GM23338 (cell line): ENCODE results near the gene TXN. TPM values are rescaled to one million over a fixed set of nuclear protein-coding genes. Genes with fewer than 3 reads are reported as not detected.
A peak's percentile ranks its signal among the peaks of the same experiment; 100 is the strongest.

ENCODE experiments used
- ATAC-seq: fragments of 200-7000 bp; cut with Tn5 transposase; 3 replicates; pipeline ENCODE4 v1.9.1; 2020
- DNase-seq: peaks from one replicate; pipeline ENCODE4 v3.0.0-alpha.2; 2015; ENCODE audit warnings: low spot score
- H2AFZ ChIP-seq: fragments of 200-600 bp; sonication (generic); 2 replicates; pipeline ENCODE4 v1.8.0; 2016; ENCODE audit warnings: antibody characterized with exemption, mild to moderate bottlenecking, moderate library complexity
- H3F3A ChIP-seq: fragments of 200-600 bp; sonication (generic); replicated peaks from 2 replicates; pipeline ENCODE4 v1.8.0; 2017; ENCODE audit warnings: antibody characterized with exemption, mixed run types, low read depth
- H3K27ac ChIP-seq: fragments of 200-600 bp; sonication (generic); 2 replicates; pipeline ENCODE4 v1.6.1; 2016; ENCODE audit warnings: low read depth
- H3K27me3 ChIP-seq: fragments of 200-600 bp; sonication (generic); 2 replicates; pipeline ENCODE4 v1.8.0; 2016; ENCODE audit warnings: mild to moderate bottlenecking, mixed run types, moderate library complexity; ENCODE audit not compliant: insufficient read depth
- H3K36me3 ChIP-seq: fragments of 200-600 bp; sonication (generic); 2 replicates; pipeline ENCODE4 v1.8.0; 2016; ENCODE audit warnings: mild to moderate bottlenecking; ENCODE audit not compliant: insufficient read depth
- H3K4me1 ChIP-seq: fragments of 200-600 bp; sonication (generic); 2 replicates; pipeline ENCODE4 v1.8.0; 2016; ENCODE audit warnings: mild to moderate bottlenecking, moderate library complexity; ENCODE audit not compliant: insufficient read depth
- H3K4me2 ChIP-seq: fragments of 200-600 bp; sonication (generic); 2 replicates; pipeline ENCODE4 v1.7.1; 2017; ENCODE audit warnings: mixed run types
- H3K4me3 ChIP-seq: fragments of 200-600 bp; sonication (generic); 2 replicates; pipeline ENCODE4 v1.6.1; 2016; ENCODE audit warnings: mixed run types
- H3K79me2 ChIP-seq: fragments of 200-600 bp; sonication (generic); replicated peaks from 2 replicates; pipeline ENCODE4 v1.8.0; 2017; ENCODE audit warnings: mild to moderate bottlenecking; ENCODE audit not compliant: insufficient read depth
- H3K9me2 ChIP-seq: fragments of 200-600 bp; sonication (generic); 2 replicates; pipeline ENCODE4 v1.8.0; 2017; ENCODE audit not compliant: insufficient read depth
- H4K20me1 ChIP-seq: fragments of 200-600 bp; sonication (generic); replicated peaks from 2 replicates; pipeline ENCODE4 v1.8.0; 2017; ENCODE audit warnings: mild to moderate bottlenecking; ENCODE audit not compliant: insufficient read depth
- H3K27ac Mint-ChIP-seq: 2 replicates; pipeline ENCODE4 v1.8.0; 2020; ENCODE audit warnings: inconsistent platforms, mild to moderate bottlenecking, moderate library complexity, mixed read lengths
- H3K27me3 Mint-ChIP-seq: 3 replicates; pipeline ENCODE4 v1.8.0; 2022; ENCODE audit warnings: low read depth, mild to moderate bottlenecking, moderate library complexity, mixed read lengths, inconsistent platforms; ENCODE audit not compliant: insufficient read depth, poor library complexity
- H3K36me3 Mint-ChIP-seq: 3 replicates; pipeline ENCODE4 v1.8.0; 2021; ENCODE audit warnings: low read depth, mild to moderate bottlenecking, inconsistent platforms, moderate library complexity, mixed read lengths
- H3K4me1 Mint-ChIP-seq: 3 replicates; pipeline ENCODE4 v1.8.0; 2020; ENCODE audit warnings: mild to moderate bottlenecking, inconsistent platforms, mixed read lengths
- H3K4me3 Mint-ChIP-seq: 3 replicates; pipeline ENCODE4 v1.8.0; 2021; ENCODE audit warnings: moderate library complexity, mild to moderate bottlenecking, inconsistent platforms, mixed read lengths
- H3K9me3 Mint-ChIP-seq: 3 replicates; pipeline ENCODE4 v1.8.0; 2020; ENCODE audit warnings: moderate library complexity, mild to moderate bottlenecking, inconsistent platforms, mixed read lengths
- CREB1 ChIP-seq: fragments of 250-450 bp; sonication (Bioruptor Pico); IDR thresholded peaks from 2 replicates; pipeline ENCODE4 v1.5.0; 2020; ENCODE audit warnings: low read depth, mild to moderate bottlenecking, moderate library complexity
- CTCF ChIP-seq, 2 experiments: fragments of 200-600 bp in 1 of 2; sonication (generic) in 1 of 2; conservative IDR thresholded peaks; 2 replicates each; pipeline versions ENCODE4 v1.5.1 to v1.6.1; 2016 to 2017; ENCODE audit warnings: antibody characterized with exemption in 2 of 2, low read depth in 2 of 2, mild to moderate bottlenecking in 2 of 2, moderate library complexity in 1 of 2
- ETS1 ChIP-seq: IDR thresholded peaks from 2 replicates; pipeline ENCODE4 v1.6.1; 2016; ENCODE audit warnings: antibody characterized with exemption
- EZH2 ChIP-seq: fragments of 200-600 bp; sonication (generic); IDR thresholded peaks from one replicate; pipeline ENCODE4 v1.8.0; 2017; ENCODE audit warnings: antibody characterized with exemption, mild to moderate bottlenecking, low read depth; ENCODE audit not compliant: unreplicated experiment
- EZH2phosphoT487 ChIP-seq: fragments of 200-600 bp; sonication (generic); IDR thresholded peaks from one replicate; pipeline ENCODE4 v1.8.1; 2018; ENCODE audit warnings: antibody characterized with exemption; ENCODE audit not compliant: unreplicated experiment
- JUNB ChIP-seq: IDR thresholded peaks from one replicate; pipeline ENCODE4 v1.6.1; 2016; ENCODE audit warnings: antibody characterized with exemption; ENCODE audit not compliant: unreplicated experiment
- POLR2AphosphoS5 ChIP-seq: IDR thresholded peaks from 2 replicates; pipeline ENCODE4 v1.6.1; 2016; ENCODE audit warnings: antibody characterized with exemption, low read depth
- REST ChIP-seq: IDR thresholded peaks from one replicate; pipeline ENCODE4 v1.6.1; 2018; ENCODE audit warnings: antibody characterized with exemption; ENCODE audit not compliant: unreplicated experiment
- STAT1 ChIP-seq: IDR thresholded peaks from one replicate; pipeline ENCODE4 v1.6.1; 2016; ENCODE audit warnings: antibody characterized with exemption; ENCODE audit not compliant: unreplicated experiment
- ZNF331 ChIP-seq: fragments of 250-450 bp; sonication (Bioruptor Pico); IDR thresholded peaks from 2 replicates; pipeline ENCODE4 v1.5.0; 2020; ENCODE audit warnings: low read depth, mild to moderate bottlenecking, moderate library complexity
- ZNF462 ChIP-seq: fragments of 250-450 bp; sonication (Bioruptor Pico); IDR thresholded peaks from 2 replicates; pipeline ENCODE4 v1.5.0; 2020; ENCODE audit warnings: mild to moderate bottlenecking, moderate library complexity
- polyA plus RNA-seq: library from polyadenylated mRNA; unstranded; fragments of >200 nt; fragmentation: Nextera tagmentation; extraction: Ambion mirVana; gene quantifications from 2 replicates; pipeline ENCODE4 v1.2.1, GENCODE V29; 2016
- total RNA-seq: library from RNA; depleted of rRNA; stranded (reverse); fragments of >200 nt; shearing (Covaris generic); gene quantifications from 2 replicates; pipeline ENCODE4 v1.2.3, GENCODE V29; 2014

The TXN gene
- total and polyA plus RNA-seq, 2 experiments from 2014 or later = 177 to 1,031 TPM

- TF ChIP-seq REST (no peak), CREB1 (CRISPR knock-in tag) (no peak), ETS1 (no peak), ZNF331 (CRISPR knock-in tag) (no peak), ZNF462 (CRISPR knock-in tag) (no peak), JUNB (no peak), EZH2phosphoT487 (no peak), EZH2 (no peak), CTCF (conservative IDR thresholded peaks at IDR 0.05; ENCODE audit: low read depth in 2 of 2) (no peak), POLR2AphosphoS5 (no peak), STAT1 (no peak)
- no peaks in the 10 kb centered on the region for H4K20me1 ChIP-seq
- no peak overlapping the region for H3K4me3 Mint-ChIP-seq
- H3K27me3 ChIP-seq = no peaks in the 10 kb centered on the region
- H3K27me3 Mint-ChIP-seq = peaks cover 3% of the 10 kb centered on the region
- peak overlapping the region; percentile 66 for H2AFZ ChIP-seq
- H3K79me2 ChIP-seq = no peaks in the 10 kb centered on the region
- H3K9me3 Mint-ChIP-seq = no peaks in the 10 kb centered on the region; the same call in 1 of the 3 replicates
- H3K36me3 ChIP-seq = no peaks in the 10 kb centered on the region
- H3K9me2 ChIP-seq = no peaks in the 10 kb centered on the region
- H3K4me3 ChIP-seq = no peak overlapping the region
- no peak overlapping the region for H3K27ac ChIP-seq
- no peaks in the 10 kb centered on the region for H3K4me1 ChIP-seq
- DNase-seq = peak; percentile 8
- no peak overlapping the region for H3K4me2 ChIP-seq
- no peaks in the 10 kb centered on the region for H3K36me3 Mint-ChIP-seq
- H3F3A ChIP-seq = no peaks in the 10 kb centered on the region
- peak; percentile 83 for ATAC-seq
- H3K4me1 Mint-ChIP-seq = no peaks in the 10 kb centered on the region
- H3K27ac Mint-ChIP-seq = no peak overlapping the region
These were observed 35.7 kb upstream of the TXN start for GRCh38 chr9:110291921-110292557.
